K562 (cell line): ENCODE measurements around the gene ZSWIM1. TPM values are rescaled to one million over a fixed set of nuclear protein-coding genes. Genes with fewer than 3 reads are reported as not detected.

Experiments used
- BRD9 ChIP-seq: fragments of 450-650 bp; IDR thresholded peaks from 2 replicates; pipeline ENCODE4 v1.6.1; 2018; ENCODE audit warnings: low read depth; ENCODE audit not compliant: partially characterized antibody
- CBFA2T2 ChIP-seq: fragments of 450-650 bp; conservative IDR thresholded peaks from 2 replicates; pipeline ENCODE4 v1.6.1; 2017; ENCODE audit warnings: mild to moderate bottlenecking
- CSDE1 ChIP-seq, 2 experiments: fragments of 450-650 bp; IDR thresholded peaks; 2 replicates each; pipeline ENCODE4 v1.6.1; 2016; ENCODE audit warnings: mild to moderate bottlenecking in 1 of 2
- IRF2 ChIP-seq: sonication (generic); formaldehyde crosslinking; IDR thresholded peaks from 2 replicates; pipeline ENCODE4 v1.8.1; 2022; ENCODE audit warnings: mild to moderate bottlenecking, missing genetic modification reagents
- RBFOX2 ChIP-seq: fragments of 200-400 bp; formaldehyde crosslinking; IDR thresholded peaks from 2 replicates; pipeline ENCODE4 v1.6.1; 2017; ENCODE audit warnings: low read depth, mild to moderate bottlenecking, low read length, moderate library complexity
- SIN3A ChIP-seq, 2 experiments: fragments of 150-350 bp in 1 of 2; IDR thresholded peaks; 2 replicates each; pipeline ENCODE4 v1.6.1; 2011 to 2016; ENCODE audit warnings: borderline replicate concordance in 2 of 2, low read depth in 2 of 2, low read length in 2 of 2, mild to moderate bottlenecking in 2 of 2, moderate library complexity in 2 of 2; ENCODE audit not compliant: control insufficient read depth in 1 of 2
- THAP7 ChIP-seq: fragments of 250-450 bp; sonication (Bioruptor Pico); IDR thresholded peaks from 2 replicates; pipeline ENCODE4 v1.5.0; 2021
- THRB ChIP-seq: fragments of 450-650 bp; formaldehyde crosslinking; conservative IDR thresholded peaks from 2 replicates; pipeline ENCODE4 v1.4.0; 2022; ENCODE audit warnings: mild to moderate bottlenecking, missing genetic modification characterization
- polyA plus RNA-seq, 8 experiments: library from polyadenylated mRNA; depleted of rRNA in 4 of 8; stranded (reverse) in 5 of 8; unstranded in 3 of 8; fragments of >200 nt; fragmentation: Nextera tagmentation in 2 of 8; fragmentation: Illumina TruSeq in 1 of 8; extraction: Ambion mirVana in 2 of 8; extraction: Trizol in 1 of 8; gene quantifications; 2 replicates each; pipeline versions ENCODE4 v1.2.1 to v1.2.3, GENCODE V29; 2011 to 2014; ENCODE audit warnings: inconsistent platforms in 1 of 8, missing spikeins in 1 of 8
- total RNA-seq, 7 experiments: library from RNA; depleted of rRNA in 6 of 7; stranded (reverse); fragments of >200 nt in 6 of 7; fragmentation: Illumina TruSeq in 2 of 7; extraction: Trizol in 2 of 7; gene quantifications; 2 replicates each; pipeline versions ENCODE4 v1.2.1 to v1.2.3, GENCODE V29; 2011 to 2021; ENCODE audit warnings: low replicate concordance in 1 of 7

Gene ZSWIM1
- total and polyA plus RNA-seq, 9 of the 15 experiments (the other 6 are each of a cell fraction or from before 2014, with no cell fraction given), result 2.5 to 15.6 (median 9.5) TPM

- TF ChIP-seq THRB (CRISPR knock-in tag), result no peak
- no peak for TF ChIP-seq CBFA2T2
- TF ChIP-seq RBFOX2, result no peak
- TF ChIP-seq BRD9, result no peak
- no peak for TF ChIP-seq CSDE1 (IDR thresholded peaks at IDR 0.05)
- no peak for TF ChIP-seq IRF2 (CRISPR knock-in tag)
- no peak for TF ChIP-seq THAP7 (CRISPR knock-in tag)
- TF ChIP-seq SIN3A (IDR thresholded peaks at IDR 0.05; ENCODE audit: borderline replicate concordance in 2 of 2, control insufficient read depth in 1 of 2, low read depth in 2 of 2, low read length in 2 of 2), result no peak
These were observed 27.5 kb upstream of the ZSWIM1 start (continued) for GRCh38 chr20:45853484-45853883.
